Stimulated activated CD8-positive, alpha-beta memory T cell treated with anti-CD3 and anti-CD28 coated beads, Interleukin-7, amount 100 ng/mL, for 48 hours (primary cell): ENCODE results near the gene RAB17.

Source experiments
- DNase-seq, 2 donors: peaks; one replicate each; pipeline ENCODE4 v3.0.0-alpha.2; 2020; ENCODE audit warnings: low read depth in 1 of 2; ENCODE audit errors: extremely low read depth in 1 of 2

The RAB17 gene

GRCh38 chr2:237581326-237581725, 9.2 kb downstream of the RAB17 start:
- no peak for DNase-seq

- DNase-seq: no peak
These were observed 12.3 kb downstream of the RAB17 start for GRCh38 chr2:237577956-237578870.

GRCh38 chr2:237577458-237577857, 13.1 kb downstream of the RAB17 start:
- DNase-seq: no peak

- no peak for DNase-seq
These were observed 13.6 kb downstream of the RAB17 start for GRCh38 chr2:237576974-237577373.

- no peak for DNase-seq
These were observed 14.4 kb downstream of the RAB17 start for GRCh38 chr2:237575869-237576862.

GRCh38 chr2:237574894-237575868, 15.4 kb downstream of the RAB17 start:
- DNase-seq: no peak

- no peak for DNase-seq
These were observed 16.1 kb downstream of the RAB17 start for GRCh38 chr2:237574467-237574866.

GRCh38 chr2:237573721-237574415, 16.7 kb downstream of the RAB17 start:
- no peak for DNase-seq

- DNase-seq: no peak
These were observed 17.8 kb downstream of the RAB17 start for GRCh38 chr2:237572742-237573101.

GRCh38 chr2:237572021-237572741, 18.4 kb downstream of the RAB17 start:
- peak; percentile 72 to 75 for DNase-seq

- no peak for DNase-seq
These were observed 19.0 kb downstream of the RAB17 start for GRCh38 chr2:237571551-237571950.

GRCh38 chr2:237570776-237571335, 19.7 kb downstream of the RAB17 start:
- DNase-seq: no peak

GRCh38 chr2:237569896-237570295, 20.6 kb downstream of the RAB17 start:
- DNase-seq: no peak

- DNase-seq: no peak
These were observed 21.5 kb downstream of the RAB17 start for GRCh38 chr2:237569041-237569440.

- DNase-seq: no peak
These were observed 22.3 kb downstream of the RAB17 start for GRCh38 chr2:237568121-237568660.

- DNase-seq: no peak
These were observed 23.1 kb downstream of the RAB17 start for GRCh38 chr2:237567276-237568029.

GRCh38 chr2:237566401-237567235, 23.9 kb downstream of the RAB17 start, which contains the start of gene PRLH:
Gene PRLH, plus strand, starts transcription at chr2:237566574. Its CDS starts 0 bp downstream, at chr2:237566574.
- DNase-seq: no peak
